H1 (cell line): ENCODE results near the gene ANKRD65. TPM values are rescaled to one million over a fixed set of nuclear protein-coding genes. Genes with fewer than 3 reads are reported as not detected.
"Not testable (repeated sequence)": the region's sequence is repeated elsewhere in the genome, so short reads cannot be mapped to it uniquely, and the experiment has no call there.

Experiments
- CTCF ChIA-PET: fragments of 300-600 bp; sonication (Branson Sonifier 250); formaldehyde crosslinking; loops from one replicate; lab custom pipeline; 2021; ENCODE audit not compliant: partially characterized antibody; lab: Charles Lee
- POLR2A ChIA-PET: fragments of 300-600 bp; sonication (Branson Sonifier 250); formaldehyde crosslinking; loops from one replicate; lab custom pipeline; 2021; ENCODE audit warnings: inconsistent platforms; ENCODE audit not compliant: partially characterized antibody; lab: Charles Lee
- DNase-seq, 2 experiments: peaks; one replicate each; pipeline versions ENCODE4 v3.0.0 to v3.0.0-alpha.2; 2010 to 2022; ENCODE audit warnings: low spot score in 2 of 2, low read depth in 1 of 2, mixed read lengths in 1 of 2
- FAIRE-seq: peaks from 2 replicates; lab custom pipeline; 2011; peaks lifted over from hg19 to GRCh38; lab: Jason Lieb, UNC
- H2AFZ ChIP-seq: 2 replicates; pipeline ENCODE4 v1.8.1; 2012; ENCODE audit warnings: low read length, inconsistent platforms
- H2AK5ac ChIP-seq: 2 replicates; pipeline ENCODE4 v1.6.1; 2013; ENCODE audit warnings: low read depth, low read length
- H2BK120ac ChIP-seq: replicated peaks from 2 replicates; pipeline ENCODE3; 2013; ENCODE audit warnings: low read depth, low read length, inconsistent platforms
- H2BK12ac ChIP-seq: 2 replicates; pipeline ENCODE4 v1.6.1; 2013; ENCODE audit warnings: low read depth, low read length
- H2BK15ac ChIP-seq: 2 replicates; pipeline ENCODE4 v1.6.1; 2013; ENCODE audit warnings: low read length
- H2BK20ac ChIP-seq: 2 replicates; pipeline ENCODE4 v1.6.1; 2013; ENCODE audit warnings: low read length
- H2BK5ac ChIP-seq: 2 replicates; pipeline ENCODE4 v1.6.1; 2013; ENCODE audit warnings: low read depth, low read length
- H3K14ac ChIP-seq: 2 replicates; pipeline ENCODE4 v1.6.1; 2013; ENCODE audit warnings: inconsistent platforms; ENCODE audit not compliant: insufficient read length
- H3K18ac ChIP-seq: 2 replicates; pipeline ENCODE4 v1.6.1; 2013; ENCODE audit warnings: low read length; ENCODE audit errors: extremely low read depth
- H3K23ac ChIP-seq: 2 replicates; pipeline ENCODE4 v1.6.1; 2013; ENCODE audit warnings: inconsistent platforms; ENCODE audit not compliant: insufficient read length
- H3K23me2 ChIP-seq: 2 replicates; pipeline ENCODE4 v1.6.1; 2013; ENCODE audit warnings: low read depth, low read length
- H3K27ac ChIP-seq: 2 replicates; pipeline ENCODE4 v1.6.1; 2011; ENCODE audit warnings: low read depth, low read length, inconsistent platforms
- H3K27me3 ChIP-seq, 4 experiments: replicated peaks in 1 of 4; 1 replicate in 1 of 4; 2 replicates in 3 of 4; pipeline versions ENCODE4 v1.6.1 to v1.8.1; 2011 to 2013; ENCODE audit warnings: low read length in 3 of 4, mild to moderate bottlenecking in 3 of 4, inconsistent platforms in 2 of 4, mixed read lengths in 2 of 4, moderate library complexity in 1 of 4; ENCODE audit not compliant: control insufficient read depth in 3 of 4, insufficient read depth in 3 of 4; ENCODE audit errors: extremely low read depth in 1 of 4
- H3K36me3 ChIP-seq, 4 experiments: 2 replicates each; pipeline versions ENCODE4 v1.6.1 to v1.8.1; 2011 to 2013; ENCODE audit warnings: mild to moderate bottlenecking in 4 of 4, low read length in 3 of 4, moderate library complexity in 2 of 4, control low read depth in 1 of 4, inconsistent platforms in 1 of 4; ENCODE audit not compliant: insufficient read depth in 4 of 4, control insufficient read depth in 2 of 4
- H3K4ac ChIP-seq: replicated peaks from 2 replicates; pipeline ENCODE3; 2013; ENCODE audit warnings: low read length, low read depth, mixed read lengths, inconsistent platforms; ENCODE audit not compliant: insufficient read length
- H3K4me1 ChIP-seq, 4 experiments: replicated peaks in 1 of 4; 1 replicate in 1 of 4; 2 replicates in 3 of 4; pipeline versions ENCODE4 v1.6.1 to v1.8.1; 2011 to 2013; ENCODE audit warnings: low read length in 3 of 4, inconsistent platforms in 2 of 4, mixed read lengths in 1 of 4; ENCODE audit not compliant: insufficient read depth in 4 of 4, control insufficient read depth in 3 of 4
- H3K4me2 ChIP-seq, 2 experiments: 2 replicates each; pipeline versions ENCODE4 v1.6.1 to v1.8.1; 2011 to 2013; ENCODE audit warnings: low read depth in 2 of 2, low read length in 2 of 2, control low read depth in 1 of 2, inconsistent platforms in 1 of 2, mild to moderate bottlenecking in 1 of 2; ENCODE audit not compliant: insufficient read depth in 1 of 2
- H3K4me3 ChIP-seq, 4 experiments: fragments of 200-600, 300-600 bp in 1 of 4; sonication (generic), shearing (Covaris generic), sonication (Bioruptor Twin) in 1 of 4; 2 replicates each; pipeline versions ENCODE4 v1.5.1 to v1.8.1; 2011 to 2016; ENCODE audit warnings: low read length in 4 of 4, low read depth in 3 of 4, control low read depth in 2 of 4, inconsistent platforms in 2 of 4, mild to moderate bottlenecking in 2 of 4, mixed read lengths in 1 of 4, moderate library complexity in 1 of 4; ENCODE audit not compliant: insufficient read depth in 2 of 4; ENCODE audit errors: extremely low read depth in 1 of 4
- H3K56ac ChIP-seq: replicated peaks from 2 replicates; pipeline ENCODE3; 2013; ENCODE audit warnings: low read depth, mild to moderate bottlenecking, mixed read lengths, low read length, inconsistent platforms; ENCODE audit not compliant: insufficient read length
- H3K79me1 ChIP-seq: 2 replicates; pipeline ENCODE4 v1.6.1; 2013; ENCODE audit warnings: low read depth, low read length, control low read depth
- H3K79me2 ChIP-seq, 2 experiments: 2 replicates each; pipeline versions ENCODE4 v1.6.1 to v1.8.1; 2012 to 2013; ENCODE audit warnings: low read length in 2 of 2, mild to moderate bottlenecking in 2 of 2, inconsistent platforms in 1 of 2; ENCODE audit not compliant: insufficient read depth in 2 of 2, control insufficient read depth in 1 of 2
- H3K9ac ChIP-seq, 4 experiments: replicated peaks in 1 of 4; 1 replicate in 1 of 4; 2 replicates in 3 of 4; pipeline versions ENCODE4 v1.6.1 to v1.8.1; 2011 to 2013; ENCODE audit warnings: low read depth in 3 of 4, low read length in 3 of 4, control low read depth in 2 of 4, mild to moderate bottlenecking in 2 of 4, moderate library complexity in 2 of 4, inconsistent platforms in 1 of 4; ENCODE audit errors: extremely low read depth in 1 of 4
- H3K9me3 ChIP-seq, 2 experiments: 2 replicates each; pipeline versions ENCODE4 v1.6.1 to v1.8.1; 2012 to 2013; ENCODE audit warnings: mild to moderate bottlenecking in 2 of 2, moderate library complexity in 2 of 2, control low read depth in 1 of 2, inconsistent platforms in 1 of 2, low read depth in 1 of 2, low read length in 1 of 2, mixed read lengths in 1 of 2; ENCODE audit not compliant: insufficient read depth in 2 of 2
- H4K20me1 ChIP-seq, 2 experiments: replicated peaks in 1 of 2; 2 replicates each; pipeline versions ENCODE3 to v1.8.1; 2011 to 2013; ENCODE audit warnings: inconsistent platforms in 2 of 2, low read length in 2 of 2, mild to moderate bottlenecking in 1 of 2; ENCODE audit not compliant: insufficient read depth in 2 of 2, control insufficient read depth in 1 of 2
- H4K5ac ChIP-seq: 2 replicates; pipeline ENCODE4 v1.6.1; 2013; ENCODE audit warnings: low read length, low read depth, mixed read lengths, inconsistent platforms; ENCODE audit not compliant: insufficient read length
- H4K8ac ChIP-seq: 2 replicates; pipeline ENCODE4 v1.8.0; 2013; ENCODE audit warnings: mild to moderate bottlenecking, moderate library complexity, low read length, inconsistent platforms; ENCODE audit not compliant: insufficient read depth; ENCODE audit errors: extremely low read depth
- H4K91ac ChIP-seq: replicated peaks from 2 replicates; pipeline ENCODE3; 2013; ENCODE audit warnings: low read length, mixed read lengths, inconsistent platforms; ENCODE audit not compliant: insufficient read length
- RNF2 ChIP-seq: fragments of 200-900, 300-1000 bp; sonication (generic); IDR thresholded peaks from 2 replicates; pipeline ENCODE4 v1.7.1; 2016; ENCODE audit warnings: borderline replicate concordance, low read depth, mild to moderate bottlenecking, antibody characterized with exemption, low read length; ENCODE audit not compliant: poor library complexity, severe bottlenecking; ENCODE audit errors: missing control alignments
- RXRA ChIP-seq: IDR thresholded peaks from 2 replicates; pipeline ENCODE4 v1.6.1; 2011; ENCODE audit warnings: low read depth, mild to moderate bottlenecking, low read length, moderate library complexity; ENCODE audit not compliant: insufficient read depth
- ZNF274 ChIP-seq: IDR thresholded peaks from 2 replicates; pipeline ENCODE4 v1.7.0; 2012; ENCODE audit warnings: low read length, borderline replicate concordance; ENCODE audit errors: extremely low read depth
- WGBS, 2 experiments: shearing (Covaris generic) in 1 of 2; methylation state at CpG; one replicate each; pipeline versions ENCODE4 v1.1.6 to v1.1.7; 2013 to 2015; ENCODE audit warnings: low lambda C conversion rate in 2 of 2, mixed read lengths in 2 of 2, inconsistent platforms in 1 of 2, low coverage in 1 of 2, missing lambda C conversion rate in 1 of 2; ENCODE audit not compliant: insufficient replicate concordance in 2 of 2, insufficient coverage in 1 of 2, insufficient read length in 1 of 2; ENCODE audit errors: extremely low coverage in 1 of 2, missing lambda C conversion rate in 1 of 2; 5-methylcytosine and 5-hydroxymethylcytosine counted together
- polyA plus RNA-seq, 7 experiments: library from polyadenylated mRNA; depleted of rRNA in 3 of 7; stranded (reverse) in 5 of 7; unstranded in 2 of 7; fragments of >200 nt in 5 of 7; fragments of 200-250 nt in 2 of 7; gene quantifications; 1 replicate in 5 of 7; 2 replicates in 1 of 7; 4 replicates in 1 of 7; pipeline versions ENCODE4 v1.2.1 to v1.2.3, GENCODE V29; 2011 to 2013; ENCODE audit warnings: missing spikeins in 2 of 7, mixed read lengths in 2 of 7
- total RNA-seq: library from RNA; stranded (reverse); fragmentation: NEBNext Ultra II Directional; extraction: Animal tissue kit (Norgen Biotek cat#: 25700); gene quantifications from 2 replicates; pipeline ENCODE4 v1.2.1, GENCODE V29; 2021

ANKRD65 gene
- total and polyA plus RNA-seq, 2 of the 8 experiments (the other 6 are each of a cell fraction or from before 2014, with no cell fraction given) = 1.8 to 2.0 TPM

DNA sequence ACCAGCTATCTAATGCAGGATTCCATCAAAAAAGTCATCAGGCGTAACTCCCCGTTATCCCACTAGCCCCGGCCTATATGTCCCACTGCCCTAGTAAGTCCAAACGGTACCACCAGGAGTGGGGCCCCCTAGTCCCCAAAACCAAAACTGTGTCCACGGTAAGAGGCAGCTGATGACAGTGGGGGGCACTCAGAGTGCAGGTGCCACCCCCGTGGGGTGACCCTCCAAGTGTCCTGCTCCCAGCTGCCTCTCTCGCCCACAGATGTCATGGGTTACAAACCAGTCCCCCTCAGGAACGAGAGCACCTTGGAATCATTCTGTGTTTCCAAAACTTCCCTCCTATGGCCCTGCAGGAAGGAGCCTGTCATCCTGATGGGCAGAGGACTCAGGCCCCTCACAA lies 35.1 kb downstream of the ANKRD65 start (continued):
- TF ChIP-seq RXRA (no peak), RNF2 (no peak), ZNF274 (no peak)
- TF ChIP-seq, all 59 proteins: peak for 0

DNA sequence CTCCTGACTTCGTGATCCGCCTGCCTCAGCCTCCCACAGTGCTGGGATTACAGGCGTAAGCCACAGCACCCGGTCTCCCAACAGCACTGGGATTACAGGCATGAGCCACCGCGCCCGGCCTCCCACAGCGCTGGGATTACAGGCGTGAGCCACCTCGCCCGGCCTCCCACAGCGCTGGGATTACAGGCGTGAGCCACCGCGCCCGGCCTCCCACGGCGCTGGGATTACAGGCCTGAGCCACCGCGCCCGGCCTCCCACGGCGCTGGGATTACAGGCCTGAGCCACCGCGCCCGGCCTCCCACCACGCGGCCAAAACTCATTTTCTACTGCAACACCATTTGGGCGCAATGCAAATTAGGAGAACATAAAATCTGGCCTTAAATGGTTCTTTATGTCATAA lies 35.7 kb downstream of the ANKRD65 start:
- CTCF ChIA-PET = interaction anchor here (0.9 to 2.7 kb wide), 7 partner anchors 10 to 119 kb away, joined by 3 to 18 read pairs (median 3); partner anchors contain the start of gene CCNL2
- not testable (repeated sequence) for H3K9ac ChIP-seq, H4K5ac ChIP-seq, H4K91ac ChIP-seq, FAIRE-seq, H2BK15ac ChIP-seq, H3K23me2 ChIP-seq, H2BK20ac ChIP-seq, DNase-seq, H4K8ac ChIP-seq, H3K4me1 ChIP-seq, H3K9me3 ChIP-seq, H2BK5ac ChIP-seq, H3K4me2 ChIP-seq, H3K56ac ChIP-seq, H3K79me2 ChIP-seq, H3K27ac ChIP-seq, H2BK12ac ChIP-seq, H2BK120ac ChIP-seq, H2AFZ ChIP-seq, H3K18ac ChIP-seq, H2AK5ac ChIP-seq, H3K4ac ChIP-seq, H3K79me1 ChIP-seq, H3K27me3 ChIP-seq, H3K23ac ChIP-seq, H3K4me3 ChIP-seq, H3K14ac ChIP-seq
- Histone ChIP-seq H4K20me1 (peaks cover 2 to 12% of the 10 kb centered on the region in 2 experiments), H3K36me3 (peaks cover 29 to 52% (median 40%) of the 10 kb centered on the region in 4 experiments)
- POLR2A ChIA-PET = interaction anchor here (0.9 to 33.4 kb wide), 7 partner anchors 1 to 97 kb away, joined by 3 to 719 read pairs (median 5); partner anchors contain the start of genes AURKAIP1, CCNL2 and MRPL20
- 93% methylated on average over 21 of the region's 29 CpGs; no CpG with 5 or more reads in 1 of the 2 experiments for WGBS, 2 experiments
